SU-DHL-6 (cell line): ENCODE results near the gene CREB3L4.

Experiments used
- CTCF ChIP-seq: fragments of 200-600 bp; sonication (generic); IDR thresholded peaks from one replicate; pipeline ENCODE4 v1.5.1; 2017; ENCODE audit warnings: antibody characterized with exemption, mild to moderate bottlenecking, low read length, moderate library complexity; ENCODE audit not compliant: insufficient read depth, poor library complexity, severe bottlenecking
- EZH2phosphoT487 ChIP-seq: fragments of 200-600 bp; sonication (generic), shearing (Covaris generic); conservative IDR thresholded peaks from 2 replicates; pipeline ENCODE4 v1.6.1; 2018; ENCODE audit warnings: mild to moderate bottlenecking, antibody characterized with exemption, low read length, moderate library complexity, mixed read lengths

GRCh38 chr1:153977250-153978240, 9.8 kb downstream of the CREB3L4 start, which contains the start of gene JTB:
- no peak for TF ChIP-seq CTCF
- TF ChIP-seq EZH2phosphoT487 = no peak
